ENCODE data around the gene NACC2.

Gene NACC2

GRCh38 chr9:136082496-136083361, 12.4 kb downstream of the NACC2 start:
- H3K9me2 ChIP-seq (replicated peaks; ENCODE audit: insufficient read depth, low read length): no peaks in the 10 kb centered on the region
- H3K4me3 ChIP-seq (ENCODE audit: low read length): no peak overlapping the region
- no peaks in the 10 kb centered on the region for H3F3A ChIP-seq (ENCODE audit: insufficient read depth, low read length)
- no peaks in the 10 kb centered on the region for H3K36me3 ChIP-seq (replicated peaks; ENCODE audit: insufficient read depth, low read length)
- H3K9me3 ChIP-seq (replicated peaks; ENCODE audit: insufficient read depth, low read length): no peaks in the 10 kb centered on the region
- peaks cover 100% of the 10 kb centered on the region for H3K27me3 ChIP-seq (replicated peaks; ENCODE audit: insufficient read depth, low read length)
- H3K4me1 ChIP-seq (ENCODE audit: low read length): no peaks in the 10 kb centered on the region
- H3K4me2 ChIP-seq (ENCODE audit: low read depth, low read length): no peak overlapping the region
- no peak overlapping the region for H2AFZ ChIP-seq (ENCODE audit: low read length)
- no peak overlapping the region for H3K9ac ChIP-seq (ENCODE audit: low read length)
- DNase-seq: no peak
- H3K79me2 ChIP-seq (ENCODE audit: low read length): no peaks in the 10 kb centered on the region
- no peak for TF ChIP-seq EZH2phosphoT487 (IDR thresholded peaks at IDR 0.05; ENCODE audit: low read length)
- TF ChIP-seq CTCF (IDR thresholded peaks at IDR 0.05; ENCODE audit: low read length): no peak
- no peak for TF ChIP-seq EZH2 (optimal IDR thresholded peaks at IDR 0.05; ENCODE audit: low read depth, low read length)
- H4K20me1 ChIP-seq (ENCODE audit: insufficient read depth, low read length): no peaks in the 10 kb centered on the region
- no peak overlapping the region for H3K27ac ChIP-seq (ENCODE audit: low read length)

GRCh38 chr9:136081826-136082495, 13.1 kb downstream of the NACC2 start:
- Histone ChIP-seq H3K4me3 (ENCODE audit: low read length) (no peak overlapping the region), H3K36me3 (replicated peaks; ENCODE audit: insufficient read depth, low read length) (no peaks in the 10 kb centered on the region), H3K27me3 (replicated peaks; ENCODE audit: insufficient read depth, low read length) (peaks cover 99% of the 10 kb centered on the region), H2AFZ (ENCODE audit: low read length) (no peak overlapping the region), H3K79me2 (ENCODE audit: low read length) (no peaks in the 10 kb centered on the region), H3K9me2 (replicated peaks; ENCODE audit: insufficient read depth, low read length) (no peaks in the 10 kb centered on the region), H3K4me1 (ENCODE audit: low read length) (no peaks in the 10 kb centered on the region), H3K27ac (ENCODE audit: low read length) (no peak overlapping the region), H3K4me2 (ENCODE audit: low read depth, low read length) (no peak overlapping the region), H3K9ac (ENCODE audit: low read length) (no peak overlapping the region), H3F3A (ENCODE audit: insufficient read depth, low read length) (no peaks in the 10 kb centered on the region), H4K20me1 (ENCODE audit: insufficient read depth, low read length) (no peaks in the 10 kb centered on the region), H3K9me3 (replicated peaks; ENCODE audit: insufficient read depth, low read length) (no peaks in the 10 kb centered on the region)
- no peak for DNase-seq
- TF ChIP-seq EZH2 (optimal IDR thresholded peaks at IDR 0.05; ENCODE audit: low read depth, low read length) (no peak), EZH2phosphoT487 (IDR thresholded peaks at IDR 0.05; ENCODE audit: low read length) (no peak), CTCF (IDR thresholded peaks at IDR 0.05; ENCODE audit: low read length) (no peak)

DNA sequence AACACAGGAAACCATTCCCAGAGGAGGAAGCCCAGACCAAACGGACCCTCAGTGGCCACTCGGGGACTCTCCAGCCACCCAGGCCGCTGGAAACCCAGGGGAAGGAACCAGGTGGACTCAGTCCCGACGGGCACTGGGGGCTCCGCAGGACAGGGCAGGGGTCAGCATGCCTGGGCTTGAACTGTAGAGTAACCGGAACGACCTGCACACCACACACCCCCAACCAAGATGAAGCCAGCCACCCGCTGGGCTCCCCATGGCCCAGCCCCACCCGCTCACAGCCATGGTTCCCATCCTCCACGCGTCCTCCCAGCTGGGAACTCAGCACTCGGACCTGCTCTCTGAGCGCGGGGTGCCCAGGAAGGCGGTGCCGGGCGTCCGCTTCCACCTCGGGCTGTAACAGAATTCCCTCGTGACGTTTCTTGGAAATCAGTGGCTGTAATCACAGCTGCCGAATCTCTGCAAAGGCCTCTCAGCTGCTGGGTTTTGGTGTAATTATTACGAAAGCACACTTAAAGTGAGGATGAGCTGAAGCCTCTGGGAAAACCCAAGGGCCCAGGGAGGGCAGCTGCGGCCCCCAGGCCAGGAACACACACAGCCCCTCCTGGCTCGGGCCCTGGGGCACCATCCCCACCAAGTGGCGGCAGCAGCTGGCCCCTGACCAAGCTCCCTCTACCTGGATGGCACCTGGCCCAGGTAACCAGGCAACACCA, 13.8 kb downstream of the NACC2 start:
- TF ChIP-seq EZH2 (optimal IDR thresholded peaks at IDR 0.05; ENCODE audit: low read depth, low read length) (no peak), CTCF (IDR thresholded peaks at IDR 0.05; ENCODE audit: low read length) (no peak), EZH2phosphoT487 (IDR thresholded peaks at IDR 0.05; ENCODE audit: low read length) (no peak)
- no peak overlapping the region for H3K4me3 ChIP-seq (ENCODE audit: low read length)
- no peaks in the 10 kb centered on the region for H3K9me3 ChIP-seq (replicated peaks; ENCODE audit: insufficient read depth, low read length)
- H3K27ac ChIP-seq (ENCODE audit: low read length): no peak overlapping the region
- H3K9ac ChIP-seq (ENCODE audit: low read length): no peak overlapping the region
- no peaks in the 10 kb centered on the region for H3K79me2 ChIP-seq (ENCODE audit: low read length)
- H4K20me1 ChIP-seq (ENCODE audit: insufficient read depth, low read length): no peaks in the 10 kb centered on the region
- H3K36me3 ChIP-seq (replicated peaks; ENCODE audit: insufficient read depth, low read length): no peaks in the 10 kb centered on the region
- no peaks in the 10 kb centered on the region for H3K9me2 ChIP-seq (replicated peaks; ENCODE audit: insufficient read depth, low read length)
- no peaks in the 10 kb centered on the region for H3K4me1 ChIP-seq (ENCODE audit: low read length)
- peaks cover 96% of the 10 kb centered on the region for H3K27me3 ChIP-seq (replicated peaks; ENCODE audit: insufficient read depth, low read length)
- no peak overlapping the region for H3K4me2 ChIP-seq (ENCODE audit: low read depth, low read length)
- H2AFZ ChIP-seq (ENCODE audit: low read length): no peak overlapping the region
- no peak for DNase-seq
- no peaks in the 10 kb centered on the region for H3F3A ChIP-seq (ENCODE audit: insufficient read depth, low read length)

Measured in MM.1S (cell line).